ENCODE data around the gene GDF3. TPM values are rescaled to one million over a fixed set of nuclear protein-coding genes. Genes with fewer than 3 reads are reported as not detected.

GDF3 gene
- total and polyA plus RNA-seq, 2 experiments from 2014 or later, result 15.3 to 31.7 TPM

DNA sequence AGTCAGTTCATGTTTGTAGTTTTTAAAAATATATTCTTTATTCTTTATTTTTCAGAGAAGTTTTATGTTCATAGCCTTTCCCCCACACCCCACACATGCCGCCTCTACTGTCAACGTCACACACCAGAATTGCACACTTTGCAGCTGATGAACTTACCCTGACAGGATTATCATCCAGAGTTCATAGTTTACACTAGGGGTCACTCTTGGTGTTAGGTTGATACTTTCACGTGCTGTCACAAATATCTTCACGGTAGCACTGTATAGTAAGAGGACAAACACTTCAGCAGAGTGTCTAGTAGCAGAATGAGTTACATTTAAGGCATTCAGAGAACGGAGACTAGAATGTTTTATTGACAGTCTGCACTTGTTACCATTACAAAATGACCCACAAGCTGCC, 20.8 kb upstream of the GDF3 start:
- H3K27me3 Mint-ChIP-seq (ENCODE audit: insufficient read depth, low read depth, poor library complexity), result peaks cover 2% of the 10 kb centered on the region
- DNase-seq (ENCODE audit: low spot score) (peak; percentile 59), ATAC-seq (peak; percentile 87)
- H3K4me1 ChIP-seq (ENCODE audit: insufficient read depth), result peaks cover 7% of the 10 kb centered on the region
- no peak overlapping the region for H3K4me2 ChIP-seq
- no peak overlapping the region for H2AFZ ChIP-seq
- H3K79me2 ChIP-seq (replicated peaks; ENCODE audit: insufficient read depth), result no peaks in the 10 kb centered on the region
- H3K4me3 Mint-ChIP-seq, result no peak overlapping the region
- H3K4me1 Mint-ChIP-seq, result peaks cover 18% of the 10 kb centered on the region
- no peaks in the 10 kb centered on the region for H3K27me3 ChIP-seq (ENCODE audit: insufficient read depth)
- TF ChIP-seq ZNF114 (CRISPR knock-in tag; IDR thresholded peaks at IDR 0.05) (no peak), CREB1 (CRISPR knock-in tag; IDR thresholded peaks at IDR 0.05; ENCODE audit: low read depth) (no peak), ETS1 (IDR thresholded peaks at IDR 0.05) (no peak)
- TF ChIP-seq, protein P1, sequence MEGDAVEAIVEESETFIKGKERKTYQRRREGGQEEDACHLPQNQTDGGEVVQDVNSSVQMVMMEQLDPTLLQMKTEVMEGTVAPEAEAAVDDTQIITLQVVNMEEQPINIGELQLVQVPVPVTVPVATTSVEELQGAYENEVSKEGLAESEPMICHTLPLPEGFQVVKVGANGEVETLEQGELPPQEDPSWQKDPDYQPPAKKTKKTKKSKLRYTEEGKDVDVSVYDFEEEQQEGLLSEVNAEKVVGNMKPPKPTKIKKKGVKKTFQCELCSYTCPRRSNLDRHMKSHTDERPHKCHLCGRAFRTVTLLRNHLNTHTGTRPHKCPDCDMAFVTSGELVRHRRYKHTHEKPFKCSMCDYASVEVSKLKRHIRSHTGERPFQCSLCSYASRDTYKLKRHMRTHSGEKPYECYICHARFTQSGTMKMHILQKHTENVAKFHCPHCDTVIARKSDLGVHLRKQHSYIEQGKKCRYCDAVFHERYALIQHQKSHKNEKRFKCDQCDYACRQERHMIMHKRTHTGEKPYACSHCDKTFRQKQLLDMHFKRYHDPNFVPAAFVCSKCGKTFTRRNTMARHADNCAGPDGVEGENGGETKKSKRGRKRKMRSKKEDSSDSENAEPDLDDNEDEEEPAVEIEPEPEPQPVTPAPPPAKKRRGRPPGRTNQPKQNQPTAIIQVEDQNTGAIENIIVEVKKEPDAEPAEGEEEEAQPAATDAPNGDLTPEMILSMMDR (conservative IDR thresholded peaks at IDR 0.05; ENCODE audit: low read depth in 2 of 2), result peak; percentile 65 to 74
- H3K9me3 Mint-ChIP-seq, result no peaks in the 10 kb centered on the region
- H4K20me1 ChIP-seq (replicated peaks; ENCODE audit: insufficient read depth), result no peaks in the 10 kb centered on the region
- H3K27ac Mint-ChIP-seq, result no peak overlapping the region
- H3F3A ChIP-seq (replicated peaks; ENCODE audit: low read depth), result no peaks in the 10 kb centered on the region
- H3K36me3 ChIP-seq (ENCODE audit: insufficient read depth), result no peaks in the 10 kb centered on the region
- H3K27ac ChIP-seq (ENCODE audit: low read depth), result no peak overlapping the region
- H3K36me3 Mint-ChIP-seq (ENCODE audit: low read depth), result no peaks in the 10 kb centered on the region
- H3K9me2 ChIP-seq (ENCODE audit: insufficient read depth), result no peaks in the 10 kb centered on the region
- no peak overlapping the region for H3K4me3 ChIP-seq

GRCh38 chr12:7712841-7713442, 17.4 kb upstream of the GDF3 start:
- no peak overlapping the region for H3K4me3 Mint-ChIP-seq
- H3K4me1 ChIP-seq (ENCODE audit: insufficient read depth), result peaks cover 21% of the 10 kb centered on the region
- no peaks in the 10 kb centered on the region for H3K27me3 Mint-ChIP-seq (ENCODE audit: insufficient read depth, low read depth, poor library complexity)
- no peaks in the 10 kb centered on the region for H3K36me3 Mint-ChIP-seq (ENCODE audit: low read depth)
- H3F3A ChIP-seq (replicated peaks; ENCODE audit: low read depth), result no peaks in the 10 kb centered on the region
- H4K20me1 ChIP-seq (replicated peaks; ENCODE audit: insufficient read depth), result no peaks in the 10 kb centered on the region
- no peak overlapping the region for H3K4me2 ChIP-seq
- H3K27me3 ChIP-seq (ENCODE audit: insufficient read depth), result no peaks in the 10 kb centered on the region
- H3K27ac Mint-ChIP-seq, result no peak overlapping the region
- H3K27ac ChIP-seq (ENCODE audit: low read depth), result no peak overlapping the region; the same call in 1 of the 2 replicates
- peaks cover 30% of the 10 kb centered on the region for H3K4me1 Mint-ChIP-seq
- no peaks in the 10 kb centered on the region for H3K9me3 Mint-ChIP-seq
- TF ChIP-seq, protein P1 (conservative IDR thresholded peaks at IDR 0.05; ENCODE audit: low read depth in 2 of 2), result peak; percentile 12 to 21; a peak in 1 of 4 replicates
- no peak for TF ChIP-seq ZNF331 (CRISPR knock-in tag; IDR thresholded peaks at IDR 0.05; ENCODE audit: low read depth)
- no peaks in the 10 kb centered on the region for H3K9me2 ChIP-seq (ENCODE audit: insufficient read depth)
- no peaks in the 10 kb centered on the region for H3K36me3 ChIP-seq (ENCODE audit: insufficient read depth)
- no peak overlapping the region for H3K4me3 ChIP-seq
- no peaks in the 10 kb centered on the region for H3K79me2 ChIP-seq (replicated peaks; ENCODE audit: insufficient read depth)
- H2AFZ ChIP-seq, result peak overlapping the region; percentile 92
- peak; percentile 28; the same call in 2 of the 3 replicates for ATAC-seq
- DNase-seq (ENCODE audit: low spot score), result peak; percentile 61
